Gastrocnemius medialis (tissue), 4 donors: Measurements from ENCODE around the gene FGFR4.

Experiments used
- CTCF ChIP-seq, 5 experiments: fragments of 450-650 bp in 3 of 5; fragments of 200-600 bp in 2 of 5; sonication (generic) in 2 of 5; IDR thresholded peaks in 4 of 5; conservative IDR thresholded peaks in 1 of 5; 1 replicate in 4 of 5; 2 replicates in 1 of 5; pipeline ENCODE4 v1.5.1; 2016 to 2019; ENCODE audit warnings: antibody characterized with exemption in 5 of 5, mild to moderate bottlenecking in 3 of 5, moderate library complexity in 3 of 5
- POLR2A ChIP-seq, 2 donors: fragments of 450-650 bp; IDR thresholded peaks; one replicate each; pipeline ENCODE4 v1.6.1; 2017; ENCODE audit warnings: antibody characterized with exemption in 2 of 2, mild to moderate bottlenecking in 2 of 2, moderate library complexity in 2 of 2

- TF ChIP-seq CTCF (IDR thresholded peaks at IDR 0.05 in 4 of 5, conservative IDR thresholded peaks at IDR 0.05 in 1 of 5) (no peak), POLR2A (IDR thresholded peaks at IDR 0.05) (no peak)
These were observed 7.1 kb upstream of the FGFR4 start for GRCh38 chr5:177079606-177080005.
